Activated effector memory CD4-positive, alpha-beta T cell treated with anti-CD3 and anti-CD28 coated beads, Interleukin-2, amount 50 U/mL, for 16 hours (primary cell): ENCODE results near the gene TGFB1I1.
"Not testable (repeated sequence)": the region's sequence is repeated elsewhere in the genome, so short reads cannot be mapped to it uniquely, and the experiment has no call there.

ENCODE experiments used
- DNase-seq: peaks from one replicate; pipeline ENCODE4 v3.0.0-alpha.2; 2020

Gene TGFB1I1

DNA sequence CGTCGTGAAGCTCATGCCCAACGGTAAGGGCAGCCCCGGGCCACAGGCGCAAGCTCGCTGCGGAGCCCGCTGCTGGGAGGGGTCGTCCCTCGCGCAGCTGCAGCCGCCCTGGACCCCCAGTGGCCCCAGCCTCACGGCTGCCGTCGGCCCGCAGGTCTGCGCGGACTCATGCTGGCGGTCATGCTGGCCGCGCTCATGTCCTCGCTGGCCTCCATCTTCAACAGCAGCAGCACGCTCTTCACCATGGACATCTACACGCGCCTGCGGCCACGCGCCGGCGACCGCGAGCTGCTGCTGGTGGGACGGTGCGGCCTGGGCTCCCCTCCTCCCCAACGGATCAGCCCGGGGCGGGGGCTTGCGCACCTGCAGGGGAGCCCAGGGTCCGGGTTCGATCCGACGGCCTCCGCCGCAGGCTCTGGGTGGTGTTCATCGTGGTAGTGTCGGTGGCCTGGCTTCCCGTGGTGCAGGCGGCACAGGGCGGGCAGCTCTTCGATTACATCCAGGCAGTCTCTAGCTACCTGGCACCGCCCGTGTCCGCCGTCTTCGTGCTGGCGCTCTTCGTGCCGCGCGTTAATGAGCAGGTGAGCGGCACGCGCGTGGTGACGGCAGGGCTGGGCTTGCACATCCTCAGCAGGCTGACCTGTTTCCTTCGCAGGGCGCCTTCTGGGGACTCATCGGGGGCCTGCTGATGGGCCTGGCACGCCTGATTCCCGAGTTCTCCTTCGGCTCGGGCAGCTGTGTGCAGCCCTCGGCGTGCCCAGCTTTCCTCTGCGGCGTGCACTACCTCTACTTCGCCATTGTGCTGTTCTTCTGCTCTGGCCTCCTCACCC lies 16.7 kb downstream of the TGFB1I1 start:
- no peak for DNase-seq

DNA sequence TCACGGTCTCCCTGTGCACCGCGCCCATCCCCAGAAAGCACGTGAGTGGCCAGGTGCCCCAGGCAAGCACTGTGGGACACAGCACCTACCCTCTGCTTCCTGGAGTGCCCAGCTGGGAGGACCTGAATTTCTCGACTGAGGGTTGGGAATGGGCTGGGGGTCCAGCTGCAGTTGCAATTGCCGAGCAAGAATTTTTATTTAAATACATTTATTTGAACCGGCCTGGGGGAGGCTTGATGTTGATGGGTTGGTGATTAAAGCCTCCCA lies 17.3 kb downstream of the TGFB1I1 start:
- DNase-seq: no peak

DNA sequence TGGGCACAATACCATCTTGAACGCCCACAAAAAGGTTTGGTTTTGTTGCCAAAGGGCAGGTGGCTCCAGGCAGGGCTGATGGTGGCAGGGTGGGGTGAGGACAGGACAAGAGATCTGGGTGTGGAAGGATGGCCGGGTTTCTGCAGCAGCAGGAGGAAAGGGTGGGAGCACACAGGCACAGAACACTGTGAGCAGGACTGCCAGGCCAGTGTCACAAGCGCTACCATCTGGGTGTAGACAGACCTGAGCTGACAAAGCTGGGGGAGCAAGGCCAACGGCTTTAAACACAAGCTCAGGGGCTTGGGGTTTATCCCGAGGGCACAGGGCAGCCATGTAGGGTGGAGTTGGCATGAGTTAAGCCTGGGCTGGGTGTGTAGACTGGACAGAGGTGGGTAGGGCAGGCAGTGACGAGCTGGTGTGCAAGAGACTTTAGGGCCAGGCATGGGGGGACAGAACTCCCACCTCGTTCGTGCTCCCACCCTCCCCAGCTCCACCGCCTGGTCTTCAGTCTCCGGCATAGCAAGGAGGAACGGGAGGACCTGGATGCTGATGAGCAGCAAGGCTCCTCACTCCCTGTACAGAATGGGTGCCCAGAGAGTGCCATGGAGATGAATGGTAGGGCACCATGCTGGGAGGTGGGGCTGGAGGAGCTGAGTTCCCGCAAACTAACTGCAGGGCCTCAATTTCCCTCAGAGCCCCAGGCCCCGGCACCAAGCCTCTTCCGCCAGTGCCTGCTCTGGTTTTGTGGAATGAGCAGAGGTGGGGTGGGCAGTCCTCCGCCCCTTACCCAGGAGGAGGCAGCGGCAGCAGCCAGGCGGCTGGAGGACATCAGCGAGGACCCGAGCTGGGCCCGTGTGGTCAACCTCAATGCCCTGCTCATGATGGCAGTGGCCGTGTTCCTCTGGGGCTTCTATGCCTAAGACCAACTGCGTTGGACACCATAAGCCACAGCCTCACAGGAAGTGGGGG lies 17.9 kb downstream of the TGFB1I1 start:
- no peak for DNase-seq

DNA sequence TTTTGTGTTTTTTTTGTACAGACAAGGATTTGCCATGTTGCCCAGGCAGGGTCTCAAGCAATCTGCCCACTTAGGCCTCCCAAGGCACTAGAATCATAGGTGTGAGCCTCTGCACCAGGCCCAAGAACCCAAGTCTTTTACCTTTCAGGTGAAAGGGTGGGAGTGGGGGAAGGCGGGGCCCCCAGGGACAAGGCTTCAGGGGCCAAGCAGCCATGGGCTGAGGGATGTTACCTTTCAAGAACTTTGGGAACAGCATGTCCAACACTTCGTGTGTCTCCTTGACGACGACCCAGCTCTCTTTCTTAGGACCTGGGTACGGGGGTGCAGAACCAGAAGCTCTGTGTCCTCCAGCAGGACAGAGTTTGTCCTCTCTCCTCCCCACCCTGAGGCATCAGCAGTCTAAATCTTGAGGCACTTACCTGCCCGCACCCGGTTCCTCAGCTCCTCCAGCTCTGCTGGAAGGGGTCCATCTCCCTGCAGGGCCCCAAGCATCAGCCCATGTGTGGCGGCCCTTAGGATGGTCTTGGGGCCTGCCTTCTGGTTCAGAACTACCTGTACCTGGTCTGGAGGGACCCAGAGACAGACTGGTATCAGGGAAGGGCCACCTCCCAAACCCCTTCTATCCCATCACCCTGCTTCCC lies 19.9 kb downstream of the TGFB1I1 start:
- DNase-seq: no peak

DNA sequence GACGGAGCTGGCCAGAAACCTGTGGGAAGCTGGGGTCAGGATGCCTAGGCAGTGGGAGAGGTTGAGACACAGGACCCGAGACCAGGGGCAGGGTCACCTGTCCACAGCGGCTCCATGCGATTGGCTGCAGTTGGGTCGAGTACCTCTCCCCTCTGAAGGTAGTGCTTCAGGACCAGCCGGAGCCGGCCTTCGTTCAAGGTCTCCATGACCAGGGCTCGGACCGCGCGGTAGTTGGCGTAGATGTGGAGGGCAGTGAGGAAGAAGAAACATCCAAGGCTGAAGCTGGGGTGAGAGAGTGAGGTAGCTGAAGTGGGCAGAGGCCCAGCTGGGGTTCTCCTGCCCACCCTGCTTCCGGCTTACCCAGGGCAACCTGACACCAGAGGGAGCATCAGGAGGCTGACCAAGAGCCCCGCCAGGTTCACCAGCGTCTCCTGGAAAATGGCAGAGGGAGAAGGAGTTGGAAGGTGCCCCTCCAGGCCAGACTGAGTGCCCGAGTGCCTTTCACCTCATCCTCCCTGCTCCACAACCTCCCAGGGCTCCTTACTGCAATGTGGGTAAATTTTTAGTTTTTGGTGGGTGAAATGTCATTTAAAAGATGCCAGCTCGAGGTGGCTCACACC lies 21.7 kb downstream of the TGFB1I1 start:
- DNase-seq: no peak

DNA sequence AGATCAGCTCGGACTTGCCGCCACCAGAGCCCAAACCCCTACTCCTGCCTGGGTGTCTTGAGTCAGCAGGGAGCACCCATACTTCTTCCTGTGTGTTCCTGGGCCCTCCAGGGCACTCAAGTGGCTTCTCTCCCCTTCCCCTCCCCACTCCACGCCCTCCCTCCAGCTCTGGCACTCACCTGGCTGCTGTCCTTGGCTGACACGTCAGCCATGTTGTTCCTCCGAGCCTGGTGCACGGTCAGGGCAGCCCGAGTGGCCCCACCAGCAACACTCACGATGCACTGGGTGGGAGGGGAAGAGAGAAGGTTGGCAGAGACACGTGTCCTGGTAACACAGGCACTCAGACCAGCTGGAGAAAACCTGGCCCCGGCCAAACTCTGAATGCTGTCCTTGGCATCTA lies 24.7 kb downstream of the TGFB1I1 start:
- DNase-seq: no peak

DNA sequence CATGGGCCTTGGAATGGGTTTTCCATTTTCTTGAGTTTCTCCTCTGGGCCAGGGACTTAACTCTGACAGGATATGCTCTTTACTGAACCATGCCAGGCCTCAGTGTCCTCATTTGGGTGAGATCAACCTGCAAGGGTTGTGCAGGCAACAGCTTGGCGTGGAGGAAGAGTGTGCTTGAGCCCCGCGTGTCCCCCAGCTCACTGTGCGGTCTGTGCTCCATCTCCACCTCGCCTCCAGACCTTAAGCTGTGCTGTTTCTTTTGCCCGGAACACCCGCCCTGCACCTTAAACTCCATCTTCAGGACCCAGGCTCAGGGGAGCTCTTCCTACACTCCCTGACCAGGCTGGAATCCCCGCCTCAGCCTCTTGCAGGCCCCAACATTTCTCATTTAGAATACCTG lies 26.5 kb downstream of the TGFB1I1 start:
- no peak for DNase-seq

DNA sequence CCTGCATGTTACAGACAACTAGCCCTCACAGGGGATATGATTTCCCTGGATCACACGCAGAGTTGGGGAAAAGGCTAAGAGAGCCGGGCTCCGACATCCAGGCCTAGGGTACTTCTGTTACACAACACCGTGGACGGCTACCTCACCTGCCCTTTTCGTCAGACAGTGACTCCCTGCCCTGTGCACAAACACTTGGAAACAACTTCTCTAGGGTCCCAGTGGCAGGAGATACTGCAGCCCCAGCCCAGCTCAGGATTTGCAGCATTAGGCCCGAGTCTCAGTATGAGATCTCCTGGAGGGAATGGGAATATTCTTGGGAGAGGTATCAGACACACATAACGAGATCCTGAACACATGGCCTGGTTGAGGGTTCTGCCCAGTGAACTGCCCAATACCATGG lies 28.0 kb downstream of the TGFB1I1 start:
- no peak for DNase-seq

DNA sequence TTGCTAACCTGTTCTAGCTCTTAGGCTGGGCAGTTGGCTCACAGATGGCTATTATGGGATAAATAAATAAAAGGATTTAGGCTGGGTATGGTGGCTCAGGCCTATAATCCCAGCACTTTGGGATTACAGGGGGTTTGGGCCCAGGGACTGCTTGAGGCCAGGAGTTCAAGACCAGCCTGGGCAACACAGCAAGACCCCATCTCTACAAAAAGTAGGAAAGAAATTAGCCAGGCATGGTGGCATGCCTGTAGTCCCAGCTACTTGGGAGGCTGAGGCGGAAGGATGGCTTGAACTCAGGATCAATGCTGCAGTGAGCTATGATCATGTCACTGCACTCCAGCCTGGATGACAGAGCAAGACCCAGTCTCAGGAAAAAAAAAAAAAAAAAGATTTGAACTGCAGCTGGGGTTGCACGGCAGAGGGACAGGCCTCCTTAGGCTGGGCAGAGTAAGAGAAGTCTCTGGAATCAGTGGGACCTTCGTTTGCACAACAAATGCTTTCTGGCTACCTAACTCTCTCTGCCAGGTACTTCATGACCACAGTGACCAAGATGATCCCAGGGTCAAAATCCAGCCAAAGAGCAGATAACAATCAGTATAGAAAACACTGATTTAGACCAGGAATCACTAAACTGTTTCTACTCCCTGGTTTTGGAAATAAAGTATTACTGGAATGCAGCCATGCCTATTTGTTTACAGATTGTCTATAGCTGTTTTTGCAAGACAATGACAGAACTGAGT lies 29.4 kb downstream of the TGFB1I1 start:
- no peak for DNase-seq

DNA sequence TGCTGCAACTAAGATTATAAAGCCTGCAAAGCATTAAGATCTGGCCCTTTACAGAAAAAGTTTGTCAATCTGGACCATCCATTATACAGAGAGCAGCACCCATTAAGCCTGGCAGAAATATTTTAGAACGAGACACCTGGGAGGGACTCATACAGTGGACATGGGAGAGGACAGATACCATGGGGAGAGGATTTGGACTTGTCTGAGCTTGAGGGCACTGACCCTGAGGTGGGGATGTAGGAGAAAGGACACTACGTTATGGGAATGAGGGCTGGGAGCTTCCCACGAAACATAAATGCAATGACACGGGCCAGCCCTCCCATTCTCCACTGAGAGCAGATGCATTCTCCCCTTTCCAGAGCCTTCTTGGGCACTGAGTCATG lies 30.0 kb downstream of the TGFB1I1 start:
- no peak for DNase-seq

DNA sequence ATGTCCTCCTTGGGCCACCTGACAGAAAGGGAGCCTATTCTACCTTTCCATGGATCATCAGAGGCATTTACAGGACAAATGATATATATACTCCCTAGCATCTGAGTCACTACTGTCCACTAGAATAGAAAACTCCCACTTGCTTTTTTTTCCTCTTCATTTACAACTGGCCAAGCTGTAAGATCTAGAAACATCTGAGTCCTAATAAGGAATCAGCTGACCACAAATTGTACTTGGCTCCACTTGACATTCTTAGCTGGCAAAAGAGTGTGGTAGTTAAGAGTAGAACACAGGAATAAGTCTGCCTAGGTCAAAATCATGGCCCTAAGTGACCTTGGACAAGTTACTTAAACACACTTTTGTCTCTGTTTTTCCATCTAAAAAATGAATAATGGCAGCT lies 31.0 kb downstream of the TGFB1I1 start:
- no peak for DNase-seq

DNA sequence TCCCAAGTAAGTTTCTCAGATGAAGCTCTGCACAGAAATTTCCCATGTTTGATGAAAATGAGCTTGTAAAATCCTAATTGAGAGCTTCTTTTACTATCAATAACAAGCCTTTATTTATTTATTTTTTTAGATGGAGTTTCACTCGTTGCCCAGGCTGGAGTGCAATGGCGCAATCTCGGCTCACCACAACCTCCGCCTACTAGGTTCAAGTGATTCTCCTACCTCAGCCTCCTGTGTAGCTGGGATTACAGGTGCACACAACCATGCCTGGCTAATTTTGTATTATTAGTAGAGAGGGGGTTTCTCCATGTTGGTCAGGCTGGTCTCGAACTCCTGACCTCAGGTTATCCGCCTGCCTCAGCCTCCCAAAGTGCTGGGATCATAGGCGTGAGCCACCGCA lies 31.6 kb downstream of the TGFB1I1 start:
- not testable (repeated sequence) for DNase-seq

DNA sequence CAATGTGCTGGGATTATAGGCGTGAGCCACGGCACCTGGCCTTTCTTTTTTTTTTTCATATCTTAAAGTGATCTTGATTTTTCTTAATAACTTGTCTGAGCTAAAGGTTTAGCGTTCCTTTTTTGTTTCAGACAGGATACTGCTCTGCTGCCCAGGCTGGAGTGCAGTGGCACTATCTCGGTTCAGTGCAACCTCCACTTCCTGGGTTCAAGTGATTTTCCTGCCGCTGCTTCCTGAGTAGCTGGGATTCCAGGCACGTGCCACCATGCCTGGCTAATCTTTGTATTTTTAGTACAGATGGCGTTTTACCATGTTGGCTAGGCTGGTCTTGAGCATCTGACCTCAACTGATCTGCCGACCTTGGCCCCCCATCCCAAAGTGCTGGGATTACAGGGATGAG lies 32.2 kb downstream of the TGFB1I1 start:
- DNase-seq: no peak

DNA sequence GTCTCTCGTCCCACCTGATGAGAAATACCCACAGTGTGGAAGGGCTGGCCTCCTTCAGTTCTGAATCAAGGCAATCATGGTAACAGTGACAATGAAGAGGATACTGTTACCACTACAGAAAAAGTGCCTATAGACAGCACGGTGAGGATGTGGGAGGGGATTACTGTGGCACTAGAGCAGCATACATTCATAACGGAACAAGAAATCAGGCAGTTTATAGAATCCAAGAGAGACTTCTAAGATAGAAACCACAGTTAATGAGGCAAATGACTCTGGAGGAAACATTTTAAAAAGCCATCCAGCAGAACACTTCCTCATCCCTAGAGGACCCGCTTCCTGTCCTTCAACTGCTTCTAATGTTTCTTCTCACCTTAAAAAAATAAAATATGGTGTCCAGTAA lies 33.5 kb downstream of the TGFB1I1 start:
- no peak for DNase-seq

DNA sequence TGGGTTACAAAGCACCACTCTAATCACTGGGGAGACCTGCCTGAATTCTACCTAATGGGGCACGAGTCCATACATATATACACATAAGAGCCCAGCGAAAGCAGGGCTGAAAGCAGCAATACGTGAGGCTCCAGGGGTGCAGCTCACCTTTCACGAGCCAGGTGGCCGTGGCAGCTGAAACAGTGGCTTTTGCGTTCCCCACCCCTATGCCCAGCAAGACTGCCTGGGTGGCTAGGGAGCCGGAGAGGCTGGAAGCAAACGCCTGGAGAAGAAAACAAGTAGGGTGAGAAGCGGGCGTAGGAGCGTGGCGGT lies 35.6 kb downstream of the TGFB1I1 start:
- no peak for DNase-seq

DNA sequence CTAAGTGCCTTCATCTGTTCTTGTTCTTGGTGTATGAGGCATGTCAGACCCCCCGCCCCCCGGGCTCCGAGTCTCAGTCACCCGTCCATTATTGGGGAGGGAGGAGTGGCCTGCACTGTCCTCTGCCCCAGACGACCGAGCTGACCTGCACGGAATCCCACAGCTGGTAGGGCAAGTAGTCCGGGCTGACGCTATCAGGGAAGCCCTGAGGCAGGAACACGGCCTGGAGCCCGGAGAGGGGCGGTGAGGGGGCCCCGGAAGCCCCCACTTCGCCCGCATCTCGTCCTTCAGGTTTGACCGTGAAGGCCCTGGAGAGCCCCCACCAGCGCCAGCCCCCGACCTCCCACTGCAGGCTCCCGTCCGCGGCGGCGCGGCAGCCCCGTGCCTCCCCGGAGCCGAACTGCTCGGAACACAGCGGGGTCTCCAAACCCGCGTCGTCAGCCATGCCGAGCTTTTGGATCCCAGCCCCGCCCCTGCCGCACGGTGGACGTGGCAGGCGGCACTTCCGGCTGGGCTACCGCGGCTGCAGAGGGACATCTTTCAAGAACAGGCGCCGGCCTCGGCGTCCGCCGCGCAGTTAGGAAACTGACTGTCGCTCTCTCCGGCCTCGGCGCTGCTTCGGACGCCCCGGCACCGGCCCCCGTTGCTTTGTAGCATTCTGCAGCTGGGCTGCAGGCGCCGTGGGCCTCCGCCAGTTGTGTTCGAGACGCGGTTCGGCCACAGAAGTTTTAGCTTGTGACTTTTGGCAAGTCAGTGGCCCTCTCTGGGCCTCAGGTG lies 36.2 kb downstream of the TGFB1I1 start, which contains the start of gene RUSF1:
TSS of gene RUSF1 (minus strand) at position 463 of the 777 bp plus-strand sequence. CDS start at position 445, 18 bp downstream.
- peak; percentile 93 for DNase-seq

DNA sequence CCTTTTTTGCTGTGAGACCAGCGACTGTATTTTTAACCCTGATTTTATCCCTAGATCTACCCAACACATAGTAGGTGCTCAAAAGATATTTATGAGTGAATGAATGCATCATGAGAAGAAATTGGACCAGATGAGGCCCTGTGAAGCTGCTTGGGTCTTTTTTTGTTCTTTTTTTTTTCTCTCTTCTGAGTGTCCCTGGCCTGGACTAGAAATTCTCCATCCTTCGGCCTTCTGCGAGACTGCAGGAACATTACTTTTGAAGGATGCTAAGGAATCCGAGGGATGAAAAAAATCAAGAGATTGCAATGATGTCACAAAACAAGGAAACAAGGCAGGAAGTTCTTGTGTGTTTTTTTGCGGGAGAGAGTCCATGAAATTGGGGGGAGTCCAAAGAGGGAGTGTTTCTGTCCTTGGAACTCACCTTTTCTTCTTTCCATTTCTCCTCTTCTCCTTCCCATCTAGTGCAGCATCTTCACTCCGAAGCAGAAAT lies 36.8 kb downstream of the TGFB1I1 start:
- no peak for DNase-seq

DNA sequence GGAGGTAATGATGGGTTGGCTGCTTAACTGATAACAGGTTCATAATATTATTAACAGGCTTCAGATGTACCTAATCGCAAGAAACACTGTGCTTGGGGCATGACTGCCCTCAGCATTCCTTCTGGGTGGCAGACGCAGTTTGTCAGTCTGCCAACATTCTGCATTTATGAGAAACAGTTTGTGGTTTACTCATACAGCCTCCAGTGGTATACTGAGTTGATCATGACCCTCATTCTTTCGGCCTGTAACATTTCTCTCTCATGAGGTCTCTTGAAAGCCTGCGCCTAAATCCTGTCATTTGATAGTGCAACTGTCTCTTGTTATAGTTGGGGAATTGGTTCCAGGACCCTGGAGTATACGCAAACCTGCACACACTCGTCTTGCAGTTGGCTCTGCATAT lies 41.2 kb downstream of the TGFB1I1 start:
- no peak for DNase-seq

DNA sequence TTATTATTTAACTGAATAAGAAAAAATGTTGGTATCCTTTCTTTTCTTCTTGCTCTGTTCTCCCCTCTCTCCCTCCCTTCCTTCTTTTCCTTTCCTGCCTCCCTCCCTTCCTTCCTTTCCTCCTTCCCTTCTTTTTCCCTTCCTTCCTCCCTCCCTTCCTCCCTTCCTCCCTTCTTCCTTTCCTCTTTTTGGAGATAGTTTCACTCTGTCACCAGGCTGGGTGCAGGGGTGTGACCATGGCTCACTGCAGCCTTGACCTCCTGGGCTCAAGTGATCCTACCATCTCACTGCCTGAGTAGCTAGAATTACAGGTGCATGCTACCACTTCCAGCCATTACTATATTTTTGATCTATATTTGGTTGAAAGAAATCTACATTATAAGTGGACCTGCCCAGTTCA lies 41.9 kb downstream of the TGFB1I1 start:
- DNase-seq: no peak

DNA sequence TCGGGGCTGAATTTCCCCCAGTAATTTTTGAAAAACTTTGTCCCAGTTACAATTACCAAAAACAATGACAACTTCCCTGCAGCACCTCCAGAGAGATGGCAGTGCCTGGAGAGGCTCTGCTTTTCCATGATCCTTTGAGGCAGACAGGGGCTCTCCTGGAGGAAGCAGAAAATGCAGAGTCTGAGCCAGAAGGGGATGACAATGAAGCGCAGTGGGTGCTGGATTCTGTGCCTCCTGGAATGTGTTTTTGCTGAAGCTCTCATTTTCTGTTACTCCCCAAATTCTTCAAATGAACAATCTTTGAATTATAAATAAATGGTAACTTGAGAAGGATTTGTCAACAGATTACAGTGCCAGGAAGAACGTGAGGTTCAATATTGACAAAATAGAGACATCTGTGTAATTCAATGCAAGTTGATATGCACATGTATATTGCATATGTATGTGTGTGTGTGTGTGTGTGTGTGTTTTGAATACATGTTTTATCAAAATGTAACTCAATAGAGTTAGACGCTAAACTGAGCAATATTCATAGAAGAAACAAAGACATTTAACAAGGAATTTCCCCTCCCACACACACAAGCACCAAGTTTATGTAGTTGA lies 45.9 kb downstream of the TGFB1I1 start:
- DNase-seq: no peak

DNA sequence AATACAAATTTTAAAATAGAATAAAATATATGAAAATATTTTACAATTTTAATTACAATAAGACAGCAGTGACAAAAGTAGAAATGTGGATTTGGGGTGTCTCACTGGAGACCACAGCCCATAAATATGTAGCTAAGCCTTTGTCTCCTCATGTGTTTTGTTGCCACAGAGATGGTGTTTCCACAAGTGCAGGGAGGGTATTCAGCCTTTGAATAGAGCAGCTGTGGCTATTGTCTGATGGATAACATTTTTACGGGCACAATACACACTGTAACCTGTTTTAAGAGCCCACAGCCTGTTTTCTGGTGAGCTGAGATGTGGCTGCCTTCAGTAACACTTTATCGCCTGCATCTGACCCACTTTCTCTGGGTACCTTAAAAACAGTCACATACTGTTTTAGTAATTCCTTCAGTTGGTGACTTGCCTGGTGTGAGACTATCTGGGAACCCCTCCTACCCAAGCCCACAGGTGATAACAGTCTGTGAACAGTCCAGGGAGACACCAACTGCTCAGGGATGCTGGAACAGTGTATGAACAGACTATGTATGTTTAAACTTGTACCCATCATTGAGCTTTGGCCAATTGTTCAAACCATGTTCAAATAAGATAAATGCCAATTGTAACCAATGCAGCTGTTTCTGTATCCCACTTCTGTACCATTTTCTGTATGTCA lies 47.9 kb downstream of the TGFB1I1 start:
- no peak for DNase-seq
